GM21515 (cell line): Measurements from ENCODE around the gene C17orf107.
"Not testable (repeated sequence)": the region's sequence is repeated elsewhere in the genome, so short reads cannot be mapped to it uniquely, and the experiment has no call there.

Experiments
- ATAC-seq: cut with Tn5 transposase; IDR thresholded peaks from one replicate; pipeline ENCODE4 v1.9.1; 2021; ENCODE audit not compliant: unreplicated experiment

C17orf107 gene

DNA sequence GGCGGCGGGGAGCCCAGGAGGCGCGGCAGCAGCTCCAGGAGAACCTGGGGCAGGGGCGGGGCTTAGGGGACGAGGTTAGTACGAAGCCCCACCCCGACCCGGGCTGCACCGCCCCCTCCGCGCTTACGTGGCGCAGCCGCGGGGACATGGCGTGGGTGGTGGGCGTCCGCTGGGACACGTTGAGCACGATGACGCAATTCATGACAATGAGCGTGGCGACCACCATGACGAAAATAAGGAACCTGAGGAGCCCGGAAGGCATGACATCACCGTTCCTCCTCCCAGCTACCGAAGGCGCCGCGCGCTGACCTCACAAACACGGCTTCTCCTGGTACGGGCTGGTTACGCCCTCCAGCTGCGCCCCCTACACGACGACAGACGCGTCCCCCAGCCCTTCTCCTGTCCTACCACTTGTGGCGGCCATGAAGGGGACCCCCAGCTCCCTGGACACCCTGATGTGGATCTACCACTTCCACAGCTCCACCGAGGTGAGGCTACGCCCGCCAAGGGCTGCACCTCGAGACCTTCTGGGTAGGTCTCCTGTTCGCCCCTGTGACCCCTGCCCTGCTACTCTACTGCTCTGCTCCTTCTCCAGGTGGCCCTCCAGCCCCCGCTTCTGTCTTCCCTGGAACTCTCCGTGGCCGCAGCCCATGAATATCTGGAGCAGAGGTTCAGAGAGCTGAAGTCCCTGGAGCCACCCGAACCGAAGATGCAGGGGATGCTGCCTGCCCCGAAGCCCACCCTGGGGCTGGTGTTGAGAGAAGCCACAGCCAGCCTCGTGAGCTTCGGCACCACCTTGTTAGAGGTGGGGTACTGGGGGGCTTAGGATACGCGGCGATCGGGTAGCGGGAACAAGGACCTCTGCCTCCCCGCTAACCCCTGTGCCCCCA, at the start of gene C17orf107:
Gene C17orf107 (plus strand): TSS at position 196 of the 890 bp plus-strand sequence. CDS start 227 bp downstream, at position 423.
- ATAC-seq = no peak

DNA sequence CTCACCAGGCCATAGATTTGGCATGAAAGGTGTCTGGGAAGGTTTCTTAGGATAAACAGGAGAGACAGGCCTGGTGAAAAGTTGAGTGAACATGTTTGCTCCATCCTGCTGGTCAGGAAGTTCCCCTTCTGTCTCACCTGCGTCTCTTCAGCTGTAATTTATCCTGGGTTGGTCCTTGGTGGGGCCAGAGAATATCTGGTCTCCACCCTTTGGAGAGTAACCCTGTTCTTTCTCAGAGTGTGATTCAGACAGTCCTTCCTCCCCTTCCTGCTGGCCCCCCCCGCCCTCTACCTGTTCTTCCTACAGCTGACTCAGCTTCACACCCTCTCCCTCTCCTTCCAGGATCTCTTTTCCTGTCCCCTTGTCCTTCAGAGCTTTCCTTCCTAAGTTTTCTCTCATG, 49.1 kb upstream of the C17orf107 start:
- ATAC-seq = no peak

GRCh38 chr17:4851084-4851483, 48.3 kb upstream of the C17orf107 start:
- no peak for ATAC-seq

- no peak for ATAC-seq
Measured at GRCh38 chr17:4852567-4853207, 46.6 kb upstream of the C17orf107 start.

DNA sequence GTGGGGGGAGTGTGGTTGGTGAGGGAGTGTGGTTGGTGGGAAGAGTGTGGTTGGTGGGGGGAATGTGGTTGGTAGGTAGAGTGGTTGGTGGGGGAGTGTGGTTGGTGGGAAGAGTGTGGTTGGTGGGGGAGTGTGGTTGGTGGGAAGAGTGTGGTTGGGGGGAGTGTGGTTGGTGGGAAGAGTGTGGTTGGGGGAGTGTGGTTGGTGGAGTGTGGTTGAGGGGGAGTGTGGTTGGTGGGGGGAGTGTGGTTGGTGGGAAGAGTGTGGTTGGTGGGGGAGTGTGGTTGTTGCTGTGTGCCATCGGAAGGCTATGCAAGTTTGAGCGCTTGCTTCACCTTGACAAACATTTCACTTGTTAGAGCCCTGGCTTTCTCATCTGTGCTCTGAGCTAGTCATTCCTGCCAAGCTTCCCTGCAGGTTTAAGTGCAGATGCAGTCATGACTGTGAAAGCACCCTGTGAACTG, 46.1 kb upstream of the C17orf107 start:
- no peak for ATAC-seq

DNA sequence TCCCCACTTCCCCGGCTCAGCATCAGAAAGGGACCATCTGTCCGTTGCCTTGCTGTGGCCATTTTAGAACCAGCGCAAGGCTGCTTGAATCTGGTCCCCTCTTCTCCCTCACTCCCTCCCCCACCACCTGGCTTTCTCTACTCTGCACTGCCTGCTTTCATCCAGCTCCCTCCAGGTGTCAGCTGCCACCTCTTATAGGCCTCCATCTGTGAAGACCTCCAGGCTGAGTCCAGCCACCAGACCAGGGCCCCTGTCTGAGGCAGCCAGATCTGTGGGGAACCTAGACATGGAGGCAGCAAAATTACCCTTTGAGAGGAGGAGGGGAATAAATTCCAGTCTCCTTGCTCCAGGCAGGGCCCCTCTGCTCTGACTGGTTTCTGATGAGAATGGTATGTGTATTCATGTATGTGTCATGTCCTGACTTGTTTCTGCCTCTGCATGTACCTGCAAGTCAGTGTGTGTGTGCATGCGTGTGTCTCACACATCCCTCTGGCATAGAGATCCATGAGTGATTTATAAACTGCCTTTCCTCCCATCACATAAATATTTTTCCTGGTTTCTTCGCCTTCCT, 45.1 kb upstream of the C17orf107 start:
- ATAC-seq = no peak

- no peak for ATAC-seq
Measured at GRCh38 chr17:4856271-4856936, 42.9 kb upstream of the C17orf107 start.

DNA sequence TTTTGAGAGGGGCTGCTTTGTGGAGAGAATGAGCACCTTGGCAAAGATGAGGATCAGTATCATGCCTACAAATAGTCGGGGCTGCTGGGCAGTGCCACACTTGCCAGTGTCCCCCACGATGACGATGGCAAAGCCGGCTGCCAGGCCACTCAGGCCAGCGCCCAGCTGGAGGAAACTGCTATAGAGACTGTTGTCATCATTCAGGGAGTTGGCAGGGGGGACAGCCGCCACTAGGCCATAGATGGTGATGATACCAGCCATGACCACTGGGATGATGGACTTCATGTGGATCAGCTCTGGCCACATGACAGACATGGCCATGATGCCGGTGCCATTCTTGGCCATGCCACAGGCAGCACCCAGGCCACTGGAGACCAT, 42.4 kb upstream of the C17orf107 start:
- ATAC-seq = no peak

GRCh38 chr17:4857347-4857746, 42.0 kb upstream of the C17orf107 start:
- not testable (repeated sequence) for ATAC-seq

- ATAC-seq = no peak
Measured at GRCh38 chr17:4858068-4858881, 41.1 kb upstream of the C17orf107 start.

GRCh38 chr17:4858882-4859260, 40.5 kb upstream of the C17orf107 start:
- no peak for ATAC-seq

- ATAC-seq = no peak
Measured at GRCh38 chr17:4859816-4860625, 39.3 kb upstream of the C17orf107 start.

GRCh38 chr17:4860651-4861050, 38.7 kb upstream of the C17orf107 start:
- ATAC-seq = no peak

- ATAC-seq = no peak
Measured at GRCh38 chr17:4861052-4861451, 38.3 kb upstream of the C17orf107 start.

- no peak for ATAC-seq
Measured at GRCh38 chr17:4862720-4863119, 36.6 kb upstream of the C17orf107 start.

DNA sequence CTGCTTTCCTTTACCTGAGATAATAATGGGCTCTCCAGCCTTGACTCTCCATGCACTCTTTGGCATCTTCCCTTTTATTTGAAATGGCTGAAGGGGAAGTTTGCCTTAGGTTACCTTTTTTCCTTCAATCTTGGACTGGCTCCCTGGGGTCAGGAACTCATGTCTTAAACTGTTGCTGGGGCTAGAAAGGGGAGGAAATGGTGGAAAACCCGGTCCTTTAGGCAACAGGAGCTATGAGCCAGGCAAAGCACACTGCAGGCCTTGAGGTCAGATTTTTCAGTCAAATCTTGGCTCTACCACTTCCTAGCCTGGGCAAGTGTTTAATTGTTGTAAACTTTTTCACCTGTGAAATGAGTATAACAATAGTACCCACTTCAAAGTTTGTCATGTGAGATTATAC, 36.0 kb upstream of the C17orf107 start:
- no peak for ATAC-seq

DNA sequence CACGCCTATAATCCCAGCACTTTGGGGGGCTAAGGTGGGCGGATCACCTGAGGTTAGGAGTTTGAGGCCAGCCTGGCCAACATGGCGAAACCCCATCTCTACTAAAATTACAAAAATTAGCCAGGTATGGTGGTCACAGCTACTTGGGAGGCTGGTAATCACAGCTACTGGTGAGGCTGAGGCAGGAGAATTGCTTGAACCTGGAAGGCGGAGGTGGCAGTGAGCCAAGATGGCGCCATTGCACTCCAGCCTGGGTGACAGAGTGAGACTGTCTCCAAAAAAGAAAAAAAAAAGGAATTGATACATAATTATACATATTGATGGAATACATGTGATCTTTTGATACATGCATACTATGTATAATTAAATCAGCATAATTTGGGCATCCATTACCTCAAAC, 31.8 kb upstream of the C17orf107 start:
- ATAC-seq = not testable (repeated sequence)

DNA sequence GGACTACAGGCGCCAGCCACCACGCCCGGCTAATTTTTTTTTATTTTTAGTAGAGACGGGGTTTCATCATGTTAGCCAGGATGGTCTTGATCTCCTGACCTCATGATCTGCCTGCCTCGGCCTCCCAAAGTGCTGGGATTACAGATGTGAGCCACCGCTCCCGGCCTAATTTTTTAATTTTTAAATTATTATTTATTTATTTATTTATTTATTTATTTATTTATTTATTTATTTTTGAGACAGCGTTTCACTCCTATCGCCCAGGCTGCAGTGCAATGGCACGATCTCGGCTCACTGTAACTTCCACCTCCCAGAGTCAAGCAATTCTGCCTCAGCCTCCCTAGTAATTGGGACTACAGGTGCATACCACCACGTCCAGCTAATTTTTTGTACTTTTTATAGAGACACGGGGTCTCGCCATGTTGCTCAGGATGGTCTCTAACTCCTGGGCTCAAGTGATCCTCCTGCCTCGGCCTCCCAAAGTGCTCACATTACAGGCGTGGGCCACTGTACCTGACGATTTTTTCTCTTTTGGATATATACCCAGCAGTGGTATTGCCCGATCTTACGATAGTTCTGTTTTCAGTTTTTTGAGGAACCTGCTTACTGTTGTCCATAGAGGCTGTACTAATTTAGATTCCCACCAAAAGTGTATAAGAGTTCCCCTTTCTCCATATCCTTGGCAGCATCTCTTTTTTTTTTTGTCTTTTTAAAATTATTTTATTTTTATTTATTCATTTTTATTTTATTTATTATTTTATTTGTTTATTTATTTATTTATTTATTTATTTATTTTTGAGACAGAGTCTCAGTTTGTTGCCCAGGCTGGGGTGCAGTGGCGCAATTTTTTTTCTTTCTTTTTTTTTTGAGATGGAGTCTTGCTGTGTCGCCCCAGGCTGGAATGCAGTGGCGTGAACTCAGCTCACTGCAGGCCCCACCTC, 30.0 kb upstream of the C17orf107 start:
- ATAC-seq = not testable (repeated sequence)

GRCh38 chr17:4870855-4871254, 28.5 kb upstream of the C17orf107 start:
- no peak for ATAC-seq
